Nephron progenitor cell (in vitro differentiated cells): Measurements from ENCODE around the gene RAD54L.
"Not testable (repeated sequence)": the region's sequence is repeated elsewhere in the genome, so short reads cannot be mapped to it uniquely, and the experiment has no call there.

Source experiments
- DNase-seq: peaks from one replicate; pipeline ENCODE4 v3.0.0; 2021
- H3K27ac Mint-ChIP-seq: 2 replicates; pipeline ENCODE4 v1.8.0; 2021; ENCODE audit warnings: mild to moderate bottlenecking, moderate library complexity, mixed read lengths
- H3K27me3 Mint-ChIP-seq: 2 replicates; pipeline ENCODE4 v1.8.0; 2021; ENCODE audit warnings: mild to moderate bottlenecking, low read depth, mixed read lengths; ENCODE audit not compliant: poor library complexity
- H3K36me3 Mint-ChIP-seq: 2 replicates; pipeline ENCODE4 v1.8.0; 2021; ENCODE audit warnings: low read depth, mixed read lengths
- H3K4me1 Mint-ChIP-seq: 2 replicates; pipeline ENCODE4 v1.8.0; 2021; ENCODE audit warnings: mixed read lengths
- H3K4me3 Mint-ChIP-seq: 2 replicates; pipeline ENCODE4 v1.8.0; 2021; ENCODE audit warnings: mild to moderate bottlenecking, moderate library complexity, mixed read lengths
- H3K9me3 Mint-ChIP-seq: 2 replicates; pipeline ENCODE4 v1.8.0; 2021; ENCODE audit warnings: mild to moderate bottlenecking, moderate library complexity, mixed read lengths
- TF ChIP-seq, protein P1 (sequence below): fragments of 200-600 bp; sonication (generic); IDR thresholded peaks from 2 replicates; pipeline ENCODE4 v1.5.0; 2021; ENCODE audit warnings: antibody characterized with exemption

The RAD54L gene

DNA sequence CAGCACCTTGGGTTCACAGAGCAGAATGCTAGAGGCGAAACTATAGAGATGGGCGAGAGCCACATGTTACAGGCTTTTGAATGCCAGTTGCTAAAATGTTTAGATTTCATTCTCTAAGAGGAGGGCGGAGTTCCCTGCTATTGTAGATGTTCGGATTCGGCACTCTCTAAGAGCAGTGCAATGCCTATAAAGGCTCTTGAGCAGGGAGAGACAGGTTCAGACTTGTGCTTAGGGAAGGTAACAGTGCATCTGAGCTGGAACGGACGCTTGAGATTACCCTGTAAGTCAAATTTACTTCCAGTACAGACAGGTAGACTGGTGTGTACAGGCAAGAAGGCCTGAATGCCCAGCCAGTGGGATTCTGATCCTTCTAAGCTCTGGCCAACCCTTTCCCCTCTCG, 29.1 kb upstream of the RAD54L start:
- TF ChIP-seq, protein P1, sequence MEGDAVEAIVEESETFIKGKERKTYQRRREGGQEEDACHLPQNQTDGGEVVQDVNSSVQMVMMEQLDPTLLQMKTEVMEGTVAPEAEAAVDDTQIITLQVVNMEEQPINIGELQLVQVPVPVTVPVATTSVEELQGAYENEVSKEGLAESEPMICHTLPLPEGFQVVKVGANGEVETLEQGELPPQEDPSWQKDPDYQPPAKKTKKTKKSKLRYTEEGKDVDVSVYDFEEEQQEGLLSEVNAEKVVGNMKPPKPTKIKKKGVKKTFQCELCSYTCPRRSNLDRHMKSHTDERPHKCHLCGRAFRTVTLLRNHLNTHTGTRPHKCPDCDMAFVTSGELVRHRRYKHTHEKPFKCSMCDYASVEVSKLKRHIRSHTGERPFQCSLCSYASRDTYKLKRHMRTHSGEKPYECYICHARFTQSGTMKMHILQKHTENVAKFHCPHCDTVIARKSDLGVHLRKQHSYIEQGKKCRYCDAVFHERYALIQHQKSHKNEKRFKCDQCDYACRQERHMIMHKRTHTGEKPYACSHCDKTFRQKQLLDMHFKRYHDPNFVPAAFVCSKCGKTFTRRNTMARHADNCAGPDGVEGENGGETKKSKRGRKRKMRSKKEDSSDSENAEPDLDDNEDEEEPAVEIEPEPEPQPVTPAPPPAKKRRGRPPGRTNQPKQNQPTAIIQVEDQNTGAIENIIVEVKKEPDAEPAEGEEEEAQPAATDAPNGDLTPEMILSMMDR = no peak
- Mint-ChIP-seq H3K4me3 (no peak overlapping the region), H3K27ac (no peak overlapping the region), H3K36me3 (peaks cover 4% of the 10 kb centered on the region), H3K9me3 (peaks cover 9% of the 10 kb centered on the region), H3K27me3 (no peaks in the 10 kb centered on the region), H3K4me1 (peaks cover 32% of the 10 kb centered on the region)
- DNase-seq = no peak

DNA sequence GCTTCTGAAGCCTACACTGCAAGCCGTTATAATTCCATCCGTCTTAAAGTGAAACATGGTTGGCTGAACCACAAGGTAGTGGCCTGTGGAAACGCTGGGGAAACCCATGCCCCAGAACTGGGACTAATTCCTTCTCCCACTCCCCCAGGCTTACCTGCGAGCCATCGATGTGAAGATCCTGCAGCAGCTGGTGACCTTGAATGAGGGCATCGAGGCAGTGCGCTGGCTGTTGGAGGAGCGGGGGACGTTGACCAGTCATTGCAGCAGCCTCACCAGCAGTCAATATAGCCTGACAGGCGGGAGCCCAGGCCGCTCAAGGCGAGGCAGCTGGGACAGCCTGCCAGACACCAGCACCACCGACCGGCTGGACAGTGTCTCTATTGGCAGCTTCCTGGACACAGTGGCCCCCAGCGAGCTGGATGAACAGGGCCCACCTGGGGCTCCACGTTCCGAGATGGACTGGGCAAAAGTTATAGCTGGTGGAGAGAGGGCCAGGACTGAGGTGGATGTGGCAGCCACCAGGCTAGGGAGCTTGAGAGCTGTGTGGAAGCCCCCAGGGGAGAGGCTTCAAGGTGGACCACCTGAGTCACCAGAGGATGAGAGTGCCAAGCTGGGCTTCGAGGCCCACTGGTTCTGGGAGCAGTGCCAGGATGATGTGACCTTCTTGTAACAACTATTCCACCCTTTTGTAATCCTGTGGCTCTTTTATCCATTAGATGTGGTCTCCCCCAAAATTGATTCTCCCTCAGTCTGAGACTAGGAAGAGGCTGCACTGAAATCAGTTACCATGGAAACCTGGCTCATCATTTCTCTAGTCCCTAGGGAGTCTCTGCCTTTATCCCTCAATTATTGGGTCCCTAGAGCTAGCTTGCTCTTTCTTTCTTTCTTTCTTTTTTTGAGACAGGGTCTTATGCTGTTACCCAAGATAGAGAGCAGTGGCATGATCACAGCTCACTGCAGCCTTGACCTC, 27.7 kb upstream of the RAD54L start:
- no peak overlapping the region for H3K4me3 Mint-ChIP-seq
- H3K4me1 Mint-ChIP-seq = peaks cover 43% of the 10 kb centered on the region
- DNase-seq = no peak
- H3K36me3 Mint-ChIP-seq = peaks cover 4% of the 10 kb centered on the region
- H3K27me3 Mint-ChIP-seq = peaks cover under 1% of the 10 kb centered on the region
- H3K9me3 Mint-ChIP-seq = peaks cover 4% of the 10 kb centered on the region
- TF ChIP-seq, protein P1 = no peak
- H3K27ac Mint-ChIP-seq = no peak overlapping the region

DNA sequence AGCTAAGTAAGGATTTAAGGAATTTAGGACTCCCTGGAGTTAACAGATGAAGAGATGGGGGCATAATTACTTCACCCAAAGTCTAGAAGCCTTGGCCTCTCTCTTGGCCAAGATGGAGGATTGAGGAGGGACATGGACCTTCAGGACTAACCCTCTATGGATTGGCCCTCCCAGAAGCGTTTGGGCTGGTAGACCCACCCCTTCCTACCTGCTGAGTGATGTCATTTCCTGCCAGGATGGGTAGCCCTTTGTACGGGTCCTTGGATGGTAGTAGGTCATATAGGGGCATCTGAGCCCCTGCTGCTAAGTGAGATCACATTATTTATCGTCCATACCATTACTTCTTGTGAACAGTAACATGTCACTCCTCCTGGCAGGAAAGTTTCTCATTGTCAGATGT, 26.8 kb upstream of the RAD54L start:
- TF ChIP-seq, protein P1 = no peak
- no peaks in the 10 kb centered on the region for H3K9me3 Mint-ChIP-seq
- no peak overlapping the region for H3K27ac Mint-ChIP-seq
- no peaks in the 10 kb centered on the region for H3K36me3 Mint-ChIP-seq
- no peak for DNase-seq
- H3K27me3 Mint-ChIP-seq = peaks cover 3% of the 10 kb centered on the region
- peaks cover 43% of the 10 kb centered on the region for H3K4me1 Mint-ChIP-seq
- no peak overlapping the region for H3K4me3 Mint-ChIP-seq

DNA sequence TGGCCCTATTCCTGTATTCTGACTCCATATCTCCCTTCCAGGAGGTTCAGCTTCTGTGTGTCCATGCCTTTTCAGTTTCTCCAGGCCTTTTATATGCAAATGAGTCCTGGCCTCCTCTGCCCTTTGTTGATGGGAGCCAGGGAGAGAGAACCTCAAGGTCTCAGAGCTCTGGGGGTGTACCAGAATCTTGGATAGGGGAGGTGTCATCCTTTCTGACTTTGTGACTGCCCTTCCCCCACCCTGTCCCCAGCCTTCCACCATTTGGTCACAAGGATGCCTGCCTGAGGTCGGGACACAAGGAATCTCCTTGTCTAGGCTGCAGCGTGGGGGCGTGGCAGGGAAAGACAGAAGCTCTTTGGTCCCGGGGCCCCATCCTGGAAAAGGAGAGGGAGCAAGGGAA, 25.8 kb upstream of the RAD54L start:
- peak overlapping the region; percentile 58 for H3K27ac Mint-ChIP-seq
- TF ChIP-seq, protein P1 = no peak
- peaks cover 43% of the 10 kb centered on the region for H3K4me1 Mint-ChIP-seq
- no peaks in the 10 kb centered on the region for H3K36me3 Mint-ChIP-seq
- peak; percentile 50 for DNase-seq
- H3K27me3 Mint-ChIP-seq = peaks cover 3% of the 10 kb centered on the region
- no peak overlapping the region for H3K4me3 Mint-ChIP-seq
- no peaks in the 10 kb centered on the region for H3K9me3 Mint-ChIP-seq

DNA sequence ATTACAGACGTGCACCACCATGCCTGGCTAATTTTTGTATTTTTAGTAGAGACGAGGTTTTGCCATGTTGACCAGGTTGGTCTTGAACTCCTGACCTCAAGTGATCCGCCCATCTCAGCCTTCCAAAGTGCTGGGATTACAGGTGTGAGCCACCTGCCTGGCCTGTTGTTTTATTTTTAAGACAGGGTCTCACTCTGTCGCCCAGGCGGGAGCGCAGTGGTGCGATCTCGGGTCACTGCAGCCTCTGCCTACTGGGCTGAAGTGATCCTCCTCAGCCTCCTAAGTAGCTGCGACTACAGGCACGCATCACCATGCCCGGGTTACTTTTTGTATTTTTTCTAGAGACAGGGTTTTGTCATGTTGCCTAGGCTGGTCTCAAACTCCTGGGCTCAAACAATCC, 24.5 kb upstream of the RAD54L start:
- not testable (repeated sequence) for H3K27ac Mint-ChIP-seq, H3K4me3 Mint-ChIP-seq, H3K9me3 Mint-ChIP-seq, H3K27me3 Mint-ChIP-seq, H3K36me3 Mint-ChIP-seq, DNase-seq
- H3K4me1 Mint-ChIP-seq = peaks cover 43% of the 10 kb centered on the region

DNA sequence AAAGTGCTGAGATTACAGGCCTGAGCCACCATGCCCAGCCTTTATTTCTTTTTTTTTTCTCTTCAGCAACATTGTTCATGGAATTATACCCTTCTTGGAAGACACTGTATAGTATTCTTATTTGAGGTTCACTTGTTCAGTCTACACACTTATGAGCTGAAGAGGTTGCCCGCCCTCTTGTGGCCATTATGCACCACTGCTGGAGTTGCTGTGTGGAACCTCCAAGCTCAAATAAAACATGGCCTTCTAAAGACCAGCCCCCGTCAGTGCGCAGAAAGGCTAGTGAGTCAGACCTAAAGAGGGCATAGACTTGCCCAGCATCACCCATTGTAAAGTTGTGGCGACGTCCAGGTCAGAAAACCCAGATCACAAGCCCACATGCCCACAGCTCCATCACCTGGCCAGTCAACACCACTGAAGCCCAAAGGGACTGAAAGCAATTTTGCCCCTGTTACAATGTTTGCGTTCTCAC, 24.1 kb upstream of the RAD54L start:
- no peak overlapping the region for H3K4me3 Mint-ChIP-seq
- DNase-seq = peak; percentile 62
- TF ChIP-seq, protein P1 = peak; percentile 89
- no peaks in the 10 kb centered on the region for H3K9me3 Mint-ChIP-seq
- H3K27me3 Mint-ChIP-seq = peaks cover 3% of the 10 kb centered on the region
- H3K27ac Mint-ChIP-seq = peak overlapping the region; percentile 37
- H3K4me1 Mint-ChIP-seq = peaks cover 43% of the 10 kb centered on the region
- H3K36me3 Mint-ChIP-seq = no peaks in the 10 kb centered on the region
